T-helper 2 cell treated with Interferon-gamma antibody and Interleukin-4, amounts not matched to agents 100 ng/mL and 5 ng/mL, for 36 hours (primary cell): ENCODE results near the gene AP2A1. TPM values are rescaled to one million over a fixed set of nuclear protein-coding genes. Genes with fewer than 3 reads are reported as not detected.
"Not testable (repeated sequence)": the region's sequence is repeated elsewhere in the genome, so short reads cannot be mapped to it uniquely, and the experiment has no call there.

Experiments
- intact Hi-C: fragments of 100-400 bp; cut with micrococcal nuclease; formaldehyde crosslinking; loops from one replicate; pipeline ENCODE4 v1.15.1; 2023
- total RNA-seq: library from RNA; stranded (reverse); gene quantifications from 2 replicates; pipeline ENCODE4 v1.2.3, GENCODE V29; 2022

AP2A1 gene
- 70.9 and 73.8 TPM in 2 replicates for total RNA-seq

GRCh38 chr19:49766930-49767299, at the start of gene AP2A1:
TSS of gene AP2A1 (plus strand) at chr19:49767001. CDS start at chr19:49767134, 133 bp downstream.
- intact Hi-C loops, result loop anchor here (1.0 to 2.0 kb wide), 6 partner anchors 41 to 1053 kb away; partner anchors contain the start of genes AKT1S1, PNKP, PRMT1 and RRAS

DNA sequence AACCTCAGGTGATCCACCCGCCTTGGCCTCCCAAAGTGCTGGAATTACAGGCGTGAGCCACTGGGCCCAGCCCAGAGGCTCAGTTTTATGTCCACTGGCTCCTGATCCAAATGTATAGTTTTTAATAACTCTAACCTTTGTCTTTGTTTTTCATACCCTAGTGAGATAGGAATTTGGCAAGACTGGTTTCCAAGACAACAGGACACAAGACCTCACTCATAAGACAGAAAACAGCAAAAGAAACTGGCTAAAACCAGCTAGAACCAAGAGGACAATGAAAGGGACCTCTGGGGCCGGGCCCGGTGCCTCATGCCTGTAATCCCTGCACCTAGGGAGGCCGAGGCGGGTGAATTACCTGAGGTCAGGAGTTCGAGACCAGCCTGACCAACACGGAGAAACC, 48.3 kb upstream of the AP2A1 start:
- intact Hi-C loops, result no loop called here

GRCh38 chr19:49718991-49719390, 47.8 kb upstream of the AP2A1 start:
- intact Hi-C loops, result no loop called here

GRCh38 chr19:49719420-49719819, 47.4 kb upstream of the AP2A1 start:
- intact Hi-C loops, result not testable (repeated sequence)

DNA sequence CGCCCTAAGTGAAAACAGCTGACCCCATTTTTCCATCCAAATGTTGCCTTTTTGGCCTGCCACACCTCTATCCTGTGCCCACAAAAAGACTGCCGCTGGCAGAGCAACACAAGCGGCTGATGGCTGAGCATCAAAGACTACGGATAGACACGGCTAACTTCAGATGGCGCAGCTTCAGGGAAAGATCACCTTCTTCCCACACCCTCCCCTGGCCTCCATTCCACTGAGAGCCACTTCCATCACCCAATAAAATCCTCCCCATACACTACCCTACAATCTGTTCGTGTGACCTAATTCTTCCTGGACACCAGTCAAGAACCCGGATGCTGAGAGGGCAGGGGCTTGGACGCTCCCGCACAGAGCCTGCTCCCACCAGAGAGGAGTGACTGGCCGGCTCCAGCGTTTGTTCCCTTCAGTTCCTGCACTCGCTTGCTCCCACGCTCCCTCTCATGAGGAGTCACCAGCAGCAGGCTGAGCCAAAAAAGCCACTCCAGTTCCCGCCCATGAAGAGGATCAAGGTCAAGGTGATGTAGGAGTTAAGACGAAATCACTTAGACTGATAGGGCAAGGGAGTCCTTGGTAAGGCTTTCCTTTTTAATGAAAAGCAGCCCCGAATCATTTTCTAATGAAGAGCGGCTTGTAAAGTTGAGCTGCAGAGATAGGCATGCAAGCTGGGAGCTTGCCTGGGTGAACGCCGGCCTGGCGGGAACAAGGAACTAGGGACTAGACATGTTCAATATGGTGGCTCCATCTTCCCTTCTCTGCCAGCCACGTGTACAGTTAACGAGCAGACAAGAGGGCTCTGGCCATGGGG, 39.4 kb upstream of the AP2A1 start:
- intact Hi-C loops, result no loop called here

DNA sequence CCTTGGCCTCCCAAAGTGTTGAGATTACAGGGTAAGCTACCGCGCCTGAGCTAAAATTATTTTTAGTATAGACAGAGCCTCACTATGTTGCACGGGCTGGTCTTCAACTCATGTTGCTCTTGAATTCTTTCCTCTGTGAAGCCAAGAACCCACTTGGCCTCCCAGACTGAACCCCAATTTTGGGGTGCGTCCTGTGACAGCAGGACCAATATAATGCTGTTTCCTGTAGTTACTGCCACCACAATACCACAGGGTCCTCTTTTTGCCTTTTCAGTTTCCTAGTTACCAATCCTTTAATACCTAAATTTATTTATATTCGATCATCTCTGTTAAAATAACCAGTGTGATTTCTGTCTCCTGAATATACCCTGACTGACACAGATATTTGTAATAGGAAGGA, 36.6 kb upstream of the AP2A1 start:
- intact Hi-C loops, result no loop called here

- intact Hi-C loops, result no loop called here
Observed at GRCh38 chr19:49738268-49738667, 28.5 kb upstream of the AP2A1 start.

DNA sequence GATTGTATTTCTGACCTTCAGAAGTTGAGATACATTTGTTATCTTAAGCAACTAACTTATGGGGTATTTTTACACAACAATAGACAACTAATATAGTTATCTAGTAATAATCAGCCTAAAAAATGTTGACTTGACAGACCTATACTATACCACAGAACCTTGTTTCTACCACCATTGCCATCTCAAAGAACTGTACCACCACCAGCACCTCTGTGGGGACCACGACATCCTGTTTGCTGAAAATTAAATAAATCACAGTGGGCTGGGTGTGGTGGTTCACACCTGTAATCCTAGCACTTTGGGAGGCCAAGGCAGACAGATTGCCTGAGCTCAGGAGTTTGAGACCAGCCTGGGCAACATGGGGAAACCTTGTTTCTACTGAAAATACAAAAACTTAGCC, 27.7 kb upstream of the AP2A1 start:
- intact Hi-C loops, result no loop called here

GRCh38 chr19:49739933-49740332, 26.9 kb upstream of the AP2A1 start:
- intact Hi-C loops, result no loop called here

- intact Hi-C loops, result no loop called here
Observed at GRCh38 chr19:49741210-49741844, 25.5 kb upstream of the AP2A1 start.

DNA sequence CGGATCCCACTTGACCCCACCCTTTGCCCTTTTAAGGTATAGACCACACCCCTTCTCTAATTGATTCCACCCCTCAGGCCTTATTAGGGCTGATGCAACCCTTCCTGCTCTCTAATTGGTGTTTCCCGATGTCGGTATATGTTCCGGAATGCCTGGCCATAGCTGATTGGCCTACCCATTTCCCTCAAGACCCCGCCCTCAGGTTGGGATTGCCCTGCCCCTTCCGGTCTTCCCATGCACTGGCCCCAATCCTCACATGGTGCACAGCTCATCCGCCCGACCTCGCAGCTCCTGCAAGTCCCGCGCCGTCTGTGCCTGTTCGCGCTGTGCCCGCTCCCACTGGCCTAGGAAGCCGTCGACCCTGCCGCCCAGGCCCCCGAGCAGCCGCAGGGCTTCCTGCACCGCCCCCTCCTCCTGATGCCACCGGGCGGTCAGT, 21.8 kb upstream of the AP2A1 start:
- intact Hi-C loops, result no loop called here

- intact Hi-C loops, result no loop called here
Observed at GRCh38 chr19:49746206-49746958, 20.4 kb upstream of the AP2A1 start.

- intact Hi-C loops, result no loop called here
Observed at GRCh38 chr19:49749055-49749716, 17.6 kb upstream of the AP2A1 start.

DNA sequence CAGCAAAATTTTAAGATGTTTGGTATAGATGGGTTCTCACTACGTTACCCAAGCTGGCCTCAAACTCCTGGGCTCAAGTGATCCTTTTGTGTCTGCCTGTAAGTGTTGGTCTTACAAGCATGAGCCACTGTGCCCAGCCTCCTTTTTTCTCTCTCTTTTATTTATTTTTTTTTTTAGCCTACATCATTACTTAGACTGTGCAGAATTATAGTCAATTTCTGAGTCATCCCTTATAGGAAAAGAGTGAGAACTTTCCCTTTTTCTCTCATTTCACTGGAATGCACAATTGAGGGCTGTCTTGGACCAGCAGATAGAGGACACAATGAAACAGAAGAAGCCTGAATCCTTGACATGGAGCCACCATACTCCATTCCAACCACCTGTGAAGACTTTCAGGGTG, 17.0 kb upstream of the AP2A1 start:
- intact Hi-C loops, result no loop called here

- intact Hi-C loops, result no loop called here
Observed at GRCh38 chr19:49752701-49753100, 14.1 kb upstream of the AP2A1 start.

DNA sequence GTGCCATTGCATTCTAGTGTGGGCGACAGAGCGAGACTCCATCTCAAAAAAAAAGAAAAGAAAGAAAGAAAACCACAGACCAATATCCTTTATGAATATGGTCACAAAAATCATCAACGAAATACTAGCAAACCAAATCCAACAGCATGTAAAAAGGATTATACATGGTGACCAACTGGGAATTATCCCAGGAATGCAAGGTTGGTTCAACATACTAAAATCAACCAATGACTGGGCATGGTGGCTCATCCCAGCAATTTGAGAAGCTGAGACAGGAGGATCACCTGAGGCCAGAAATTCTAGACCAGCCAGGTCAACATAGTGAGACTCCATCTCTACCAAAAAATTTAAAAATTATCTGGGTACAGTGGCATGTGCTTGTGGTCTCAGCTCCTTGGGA, 10.8 kb upstream of the AP2A1 start:
- intact Hi-C loops, result no loop called here

- intact Hi-C loops, result no loop called here
Observed at GRCh38 chr19:49758292-49758691, 8.5 kb upstream of the AP2A1 start.

DNA sequence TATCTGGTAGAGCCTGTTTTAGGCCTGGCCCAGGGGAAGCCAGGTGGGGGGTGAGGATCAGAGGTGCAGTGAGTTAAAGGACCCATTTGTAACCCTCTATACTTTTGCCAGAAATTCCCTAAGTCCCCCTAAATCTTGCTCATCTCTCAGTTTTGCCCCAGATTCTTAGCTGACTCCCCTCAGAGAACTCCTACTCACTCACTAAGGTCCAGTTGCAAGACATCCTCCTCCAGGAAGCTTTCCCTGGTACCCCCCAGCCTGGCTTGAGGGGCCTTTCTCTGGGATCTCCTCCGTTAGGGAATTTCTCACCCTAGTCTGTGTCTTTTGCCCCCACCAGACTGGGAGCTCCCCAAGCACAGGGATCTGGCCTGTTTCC, 5.6 kb upstream of the AP2A1 start:
- intact Hi-C loops, result no loop called here

- intact Hi-C loops, result no loop called here
Observed at GRCh38 chr19:49761625-49762311, 5.0 kb upstream of the AP2A1 start.

DNA sequence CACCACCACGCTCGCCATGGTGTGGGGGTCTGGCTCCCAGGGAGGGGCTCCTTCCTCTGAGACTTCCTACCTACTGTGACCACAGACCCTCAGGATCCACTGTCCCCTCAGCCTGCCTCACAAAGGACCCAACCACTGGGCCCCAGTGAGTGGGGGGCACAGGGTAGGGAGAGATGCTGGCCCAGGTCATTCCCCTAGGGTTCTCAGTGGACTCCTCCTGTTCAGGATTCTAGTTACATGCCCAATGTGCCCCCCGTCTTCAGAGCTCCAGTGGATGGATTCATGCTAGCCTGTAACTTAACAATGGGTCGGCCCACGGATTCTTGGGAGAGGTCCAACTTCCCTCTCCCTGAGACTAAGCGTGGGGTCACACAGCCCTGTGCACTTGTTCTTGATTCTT, 3.6 kb upstream of the AP2A1 start, which contains the start of gene TSKS:
TSKS (minus strand) TSS at position 77 of the 400 bp plus-strand sequence; CDS start at position 18, 59 bp downstream.
- intact Hi-C loops, result no loop called here

GRCh38 chr19:49764341-49764740, 2.5 kb upstream of the AP2A1 start:
- intact Hi-C loops, result no loop called here
